GM12878 (cell line): ENCODE data around the gene PTGR3. TPM values are rescaled to one million over a fixed set of nuclear protein-coding genes. Genes with fewer than 3 reads are reported as not detected.

Source experiments
- EP300 ChIP-seq, 2 experiments: fragments of 150-350 bp in 1 of 2; IDR thresholded peaks; 2 replicates each; pipeline ENCODE4 v1.6.1; 2011 to 2012; ENCODE audit warnings: low read depth in 2 of 2, low read length in 2 of 2, borderline replicate concordance in 1 of 2, improper control_type of control experiment in 1 of 2, inconsistent platforms in 1 of 2; ENCODE audit not compliant: control insufficient read depth in 1 of 2
- MYB ChIP-seq: fragments of 150-350 bp; IDR thresholded peaks from 2 replicates; pipeline ENCODE4 v1.6.1; 2014; ENCODE audit warnings: mild to moderate bottlenecking, low read depth, low read length, borderline replicate concordance
- NFXL1 ChIP-seq: fragments of 450-650 bp; IDR thresholded peaks from 2 replicates; pipeline ENCODE4 v1.6.1; 2017; ENCODE audit warnings: antibody characterized with exemption, mild to moderate bottlenecking, borderline replicate concordance
- POLR2A ChIP-seq: IDR thresholded peaks from 2 replicates; pipeline ENCODE4 v1.6.1; 2011; ENCODE audit warnings: low read depth, mild to moderate bottlenecking, low read length
- RFX5 ChIP-seq: IDR thresholded peaks from 2 replicates; pipeline ENCODE4 v1.6.1; 2011; ENCODE audit warnings: low read depth, low read length, improper control_type of control experiment
- ZNF207 ChIP-seq: fragments of 450-650 bp; IDR thresholded peaks from 2 replicates; pipeline ENCODE4 v1.6.1; 2014; ENCODE audit warnings: antibody characterized with exemption, mild to moderate bottlenecking, borderline replicate concordance
- polyA plus RNA-seq, 11 experiments: library from polyadenylated mRNA; depleted of rRNA in 4 of 11; unstranded in 6 of 11; stranded (reverse) in 5 of 11; fragments of >200 nt; fragmentation: Nextera tagmentation in 4 of 11; fragmentation: Illumina TruSeq in 1 of 11; extraction: Ambion mirVana in 4 of 11; extraction: Trizol in 1 of 11; gene quantifications; 1 replicate in 1 of 11; 2 replicates in 10 of 11; pipeline versions ENCODE4 v1.2.1 to v1.2.3, GENCODE V29; 2011 to 2016; ENCODE audit warnings: inconsistent platforms in 2 of 11, missing spikeins in 2 of 11, low read depth in 1 of 11
- total RNA-seq, 4 experiments: library from RNA; depleted of rRNA in 3 of 4; stranded (reverse); fragments of >200 nt in 3 of 4; fragmentation: Illumina TruSeq in 1 of 4; extraction: Trizol in 1 of 4; gene quantifications; 2 replicates each; pipeline versions ENCODE4 v1.2.1 to v1.2.3, GENCODE V29; 2013 to 2021
- TF ChIP-seq, protein P1 (sequence below): fragments of 450-650 bp; IDR thresholded peaks from 2 replicates; pipeline ENCODE4 v1.6.1; 2016; ENCODE audit warnings: mild to moderate bottlenecking
- TF ChIP-seq, protein P2 (sequence below): fragments of 450-650 bp; IDR thresholded peaks from 2 replicates; pipeline ENCODE4 v1.6.1; 2014; ENCODE audit warnings: mild to moderate bottlenecking

Gene PTGR3
- total and polyA plus RNA-seq, 10 of the 15 experiments (the other 5 are each of a cell fraction or from before 2014, with no cell fraction given) = 6.2 to 69.8 (median 21.9) TPM

DNA sequence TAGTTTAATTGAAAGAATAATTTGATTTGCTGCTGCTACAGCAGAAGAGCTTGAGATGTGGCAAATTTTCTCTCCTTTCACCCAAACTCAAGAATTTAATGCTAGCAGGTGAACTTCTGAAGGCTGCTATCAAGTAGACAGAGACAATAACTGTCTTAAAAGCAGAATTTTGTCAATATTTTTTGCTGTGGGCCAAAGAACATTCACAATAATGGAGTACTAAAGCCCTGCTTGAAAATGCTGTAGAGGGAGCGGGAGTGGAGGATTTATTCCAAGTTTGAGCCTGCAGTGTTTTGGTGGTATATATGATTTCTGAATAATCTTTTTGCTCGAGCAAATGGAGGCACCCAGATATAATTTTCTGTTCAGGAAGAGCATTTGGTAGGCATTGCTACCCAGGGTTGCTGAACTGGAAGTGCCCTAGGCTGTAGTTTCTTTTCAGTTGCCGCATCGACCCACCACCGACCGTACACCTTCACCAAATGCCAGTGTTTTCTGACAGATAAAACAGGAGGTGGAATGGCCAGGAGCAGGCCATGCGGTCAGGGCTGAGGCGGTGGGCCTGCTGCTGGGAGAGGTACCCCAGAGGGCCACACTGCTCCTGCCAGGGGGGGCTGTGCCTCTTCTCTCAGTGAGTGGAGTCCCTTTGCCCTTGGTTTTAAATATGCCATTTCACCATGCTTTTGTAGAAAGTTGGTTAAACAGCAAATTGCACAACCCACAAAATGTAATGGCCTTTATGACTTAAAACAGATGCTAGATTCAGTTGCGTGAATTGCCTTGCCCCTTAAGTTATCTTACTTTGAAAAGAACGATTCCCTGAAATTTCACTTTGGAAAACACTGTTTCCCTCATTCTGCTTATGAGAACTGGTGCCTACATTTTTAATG lies 38.0 kb upstream of the PTGR3 start (continued):
- TF ChIP-seq, protein P1, sequence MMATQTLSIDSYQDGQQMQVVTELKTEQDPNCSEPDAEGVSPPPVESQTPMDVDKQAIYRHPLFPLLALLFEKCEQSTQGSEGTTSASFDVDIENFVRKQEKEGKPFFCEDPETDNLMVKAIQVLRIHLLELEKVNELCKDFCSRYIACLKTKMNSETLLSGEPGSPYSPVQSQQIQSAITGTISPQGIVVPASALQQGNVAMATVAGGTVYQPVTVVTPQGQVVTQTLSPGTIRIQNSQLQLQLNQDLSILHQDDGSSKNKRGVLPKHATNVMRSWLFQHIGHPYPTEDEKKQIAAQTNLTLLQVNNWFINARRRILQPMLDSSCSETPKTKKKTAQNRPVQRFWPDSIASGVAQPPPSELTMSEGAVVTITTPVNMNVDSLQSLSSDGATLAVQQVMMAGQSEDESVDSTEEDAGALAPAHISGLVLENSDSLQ = no peak
- TF ChIP-seq EP300 (IDR thresholded peaks at IDR 0.05; ENCODE audit: borderline replicate concordance in 1 of 2, control insufficient read depth in 1 of 2, low read depth in 2 of 2, low read length in 2 of 2) (no peak), ZNF207 (no peak), RFX5 (no peak), NFXL1 (no peak), MYB (no peak), POLR2A (no peak)
- TF ChIP-seq, protein P2, sequence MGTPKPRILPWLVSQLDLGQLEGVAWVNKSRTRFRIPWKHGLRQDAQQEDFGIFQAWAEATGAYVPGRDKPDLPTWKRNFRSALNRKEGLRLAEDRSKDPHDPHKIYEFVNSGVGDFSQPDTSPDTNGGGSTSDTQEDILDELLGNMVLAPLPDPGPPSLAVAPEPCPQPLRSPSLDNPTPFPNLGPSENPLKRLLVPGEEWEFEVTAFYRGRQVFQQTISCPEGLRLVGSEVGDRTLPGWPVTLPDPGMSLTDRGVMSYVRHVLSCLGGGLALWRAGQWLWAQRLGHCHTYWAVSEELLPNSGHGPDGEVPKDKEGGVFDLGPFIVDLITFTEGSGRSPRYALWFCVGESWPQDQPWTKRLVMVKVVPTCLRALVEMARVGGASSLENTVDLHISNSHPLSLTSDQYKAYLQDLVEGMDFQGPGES = no peak
